Fibroblast of the aortic adventitia (primary cell): ENCODE results near the gene SNX33. TPM values are rescaled to one million over a fixed set of nuclear protein-coding genes. Genes with fewer than 3 reads are reported as not detected.
A peak's percentile ranks its signal among the peaks of the same experiment; 100 is the strongest.
"Not testable (repeated sequence)": the region's sequence is repeated elsewhere in the genome, so short reads cannot be mapped to it uniquely, and the experiment has no call there.

Experiments
- DNase-seq: peaks from one replicate; pipeline ENCODE4 v3.0.0-alpha.2; 2010; ENCODE audit warnings: low read depth
- H3K4me3 ChIP-seq: 2 replicates; pipeline ENCODE4 v1.5.1; 2011; ENCODE audit warnings: low read depth, mild to moderate bottlenecking, control low read depth, low read length, moderate library complexity
- CTCF ChIP-seq: IDR thresholded peaks from 2 replicates; pipeline ENCODE4 v1.5.1; 2011; ENCODE audit warnings: mild to moderate bottlenecking, low read length, control low read depth, inconsistent platforms; ENCODE audit not compliant: insufficient read depth
- total RNA-seq: library from RNA; depleted of rRNA; stranded (reverse); fragments of >200 nt; gene quantifications from 2 replicates; pipeline ENCODE4 v1.2.3, GENCODE V29; 2012; ENCODE audit warnings: low replicate concordance

SNX33 gene
- total RNA-seq, 1 donor = 27.8 TPM

GRCh38 chr15:75673426-75674235 is 25.9 kb downstream of the SNX33 start:
- H3K4me3 ChIP-seq = no peak overlapping the region
- TF ChIP-seq CTCF = no peak
- DNase-seq = peak; percentile 80

- no peak for DNase-seq
- no peak overlapping the region for H3K4me3 ChIP-seq
- TF ChIP-seq CTCF = no peak
These were observed 26.7 kb downstream of the SNX33 start for GRCh38 chr15:75674366-75674765.

GRCh38 chr15:75675579-75676404 is 28.1 kb downstream of the SNX33 start:
- DNase-seq = no peak
- no peak overlapping the region for H3K4me3 ChIP-seq
- TF ChIP-seq CTCF = no peak

- no peak for DNase-seq
- H3K4me3 ChIP-seq = no peak overlapping the region
- TF ChIP-seq CTCF = no peak
These were observed 29.2 kb downstream of the SNX33 start for GRCh38 chr15:75676688-75677464.

- no peak for DNase-seq
- no peak for TF ChIP-seq CTCF
- H3K4me3 ChIP-seq = no peak overlapping the region
These were observed 30.0 kb downstream of the SNX33 start for GRCh38 chr15:75677465-75678323.

GRCh38 chr15:75678324-75678690 is 30.6 kb downstream of the SNX33 start:
- H3K4me3 ChIP-seq, DNase-seq: not testable (repeated sequence)
